HG03175 (cell line): ENCODE data around the gene TADA2B.

Source experiments
- ATAC-seq: cut with Tn5 transposase; IDR thresholded peaks from one replicate; pipeline ENCODE4 v1.9.1; 2021; ENCODE audit warnings: mild to moderate bottlenecking, moderate library complexity; ENCODE audit not compliant: unreplicated experiment

TADA2B gene

DNA sequence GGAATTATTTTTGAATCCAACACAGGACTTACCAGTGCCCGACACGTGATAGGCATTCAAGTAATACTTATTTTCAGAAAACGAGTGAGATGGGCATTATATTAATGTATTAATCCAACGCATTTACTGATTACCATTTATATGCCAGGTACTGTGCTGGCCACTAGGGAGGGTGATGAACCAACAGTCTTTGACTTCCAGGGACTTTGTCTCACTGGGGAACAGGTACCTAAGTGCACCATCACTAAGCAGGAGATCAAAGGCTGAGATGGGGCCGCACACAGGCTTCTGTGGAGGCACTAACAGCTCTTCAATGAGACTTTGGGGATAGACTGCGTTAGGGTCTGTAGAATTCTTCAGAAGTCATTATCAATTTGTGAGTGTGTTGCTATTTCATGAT is 5.7 kb upstream of the TADA2B start:
- no peak for ATAC-seq

DNA sequence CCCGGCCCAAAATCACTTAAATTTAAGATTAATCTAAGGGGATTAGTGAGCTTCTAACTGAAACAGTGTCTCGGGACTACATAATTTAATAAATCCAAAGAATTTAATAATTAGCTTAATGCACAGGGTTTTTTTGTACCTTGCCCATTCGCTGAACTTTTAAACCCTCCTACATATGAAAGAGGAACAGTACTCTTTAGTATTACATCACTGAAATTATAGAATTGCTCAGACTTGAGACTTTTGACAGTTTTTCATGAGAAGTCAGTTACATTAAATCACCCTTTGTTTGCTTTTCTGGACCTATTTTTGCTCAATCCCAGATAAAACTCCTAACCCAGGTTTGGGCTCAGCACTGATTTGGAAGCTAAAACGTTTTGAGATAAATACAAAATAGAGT is 2.4 kb upstream of the TADA2B start:
- ATAC-seq: no peak

DNA sequence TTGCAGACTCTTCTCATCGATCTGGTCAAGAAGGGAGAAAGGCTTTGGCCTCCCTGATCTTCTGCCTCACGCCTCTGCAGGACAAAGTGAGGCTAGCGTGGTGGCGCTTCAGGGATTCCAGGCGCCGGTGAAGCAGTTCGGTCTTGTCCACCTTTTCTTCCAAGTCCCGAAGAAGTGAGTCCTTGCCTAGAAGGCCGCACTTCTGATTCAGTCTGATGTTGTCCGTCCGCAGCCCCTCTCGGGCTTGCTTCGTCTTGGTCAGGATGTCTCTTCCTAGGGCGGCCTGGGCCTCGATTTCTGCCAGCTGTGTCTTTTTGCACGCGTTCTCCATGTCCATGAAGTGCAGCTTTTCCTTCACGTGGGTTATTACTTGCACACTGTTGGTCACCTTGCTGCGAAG is 1.9 kb upstream of the TADA2B start:
- ATAC-seq: no peak

DNA sequence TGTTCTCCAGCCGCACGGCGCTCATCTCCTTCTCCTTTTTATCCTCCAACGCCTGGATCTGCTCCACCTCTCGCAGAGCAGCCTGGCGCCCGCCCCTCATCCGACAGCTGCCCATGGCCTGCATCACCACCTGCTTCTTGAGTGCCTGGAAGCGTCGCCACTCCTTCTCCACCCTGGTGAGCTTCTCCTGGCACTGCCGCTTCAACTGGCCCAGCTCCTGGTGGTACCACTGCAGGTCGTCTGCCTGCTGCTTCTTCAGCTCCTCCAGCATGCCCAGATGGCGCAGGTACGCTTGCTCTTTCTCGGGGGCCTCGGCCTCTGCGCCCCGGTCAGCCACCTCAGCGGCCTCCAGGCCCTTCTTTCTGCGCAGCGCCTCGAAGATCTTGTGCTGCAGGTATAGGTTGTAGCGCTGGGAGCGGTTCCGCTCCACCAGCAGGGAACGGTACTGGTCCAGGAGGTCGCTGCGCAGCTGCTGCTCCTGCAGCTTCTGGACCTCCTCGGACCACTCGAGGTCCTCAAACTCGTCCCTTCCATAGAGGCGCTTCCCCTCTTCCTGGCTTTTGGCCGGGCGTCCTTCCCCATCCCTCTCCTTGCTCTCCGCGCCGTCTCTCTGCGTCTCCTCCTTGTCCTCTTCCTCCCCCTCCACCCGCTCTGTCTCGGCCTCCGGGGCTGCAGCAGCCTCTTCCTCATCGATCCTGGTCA is 1.2 kb upstream of the TADA2B start:
- no peak for ATAC-seq

DNA sequence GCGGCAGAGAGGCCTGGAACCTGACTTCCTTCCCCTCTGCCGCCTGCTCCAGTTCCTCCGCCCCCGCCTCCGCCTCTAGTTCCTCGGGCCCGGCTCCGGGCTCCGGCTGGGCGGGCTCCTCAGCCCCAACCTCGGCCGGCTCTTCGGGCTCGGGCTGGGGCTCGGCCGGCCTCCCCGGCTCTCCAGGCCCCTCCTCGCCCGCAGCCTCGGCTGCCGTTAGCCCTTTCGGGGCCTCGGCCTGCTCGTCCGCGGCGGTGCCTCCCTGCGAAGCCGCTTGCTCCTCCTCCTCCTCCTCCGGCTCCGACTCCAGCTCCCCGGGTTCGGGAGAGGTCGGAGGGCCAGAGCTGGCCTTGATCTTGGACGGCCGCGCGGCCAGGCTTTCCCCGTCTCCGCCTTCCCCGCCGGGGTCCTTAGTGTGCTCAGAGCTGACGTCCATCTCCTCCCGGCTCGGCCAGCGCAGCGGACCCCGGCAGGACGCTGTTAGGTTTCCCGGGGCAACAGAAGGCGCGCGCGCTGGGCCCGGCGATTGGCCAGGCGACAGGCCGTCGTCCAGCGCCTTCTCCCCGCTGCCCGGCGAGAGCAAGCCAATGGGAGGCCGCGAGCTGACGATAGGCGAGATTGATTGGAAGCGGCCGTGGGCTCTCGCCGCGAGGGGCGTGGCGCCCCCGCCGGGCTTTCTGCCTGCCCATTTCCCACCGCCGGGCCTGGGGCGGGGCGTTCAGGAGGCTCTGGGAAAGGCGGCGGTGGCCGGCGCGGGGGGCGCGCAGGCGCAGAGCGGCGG is 479 bp upstream of the TADA2B start:
- peak; percentile 77 for ATAC-seq

DNA sequence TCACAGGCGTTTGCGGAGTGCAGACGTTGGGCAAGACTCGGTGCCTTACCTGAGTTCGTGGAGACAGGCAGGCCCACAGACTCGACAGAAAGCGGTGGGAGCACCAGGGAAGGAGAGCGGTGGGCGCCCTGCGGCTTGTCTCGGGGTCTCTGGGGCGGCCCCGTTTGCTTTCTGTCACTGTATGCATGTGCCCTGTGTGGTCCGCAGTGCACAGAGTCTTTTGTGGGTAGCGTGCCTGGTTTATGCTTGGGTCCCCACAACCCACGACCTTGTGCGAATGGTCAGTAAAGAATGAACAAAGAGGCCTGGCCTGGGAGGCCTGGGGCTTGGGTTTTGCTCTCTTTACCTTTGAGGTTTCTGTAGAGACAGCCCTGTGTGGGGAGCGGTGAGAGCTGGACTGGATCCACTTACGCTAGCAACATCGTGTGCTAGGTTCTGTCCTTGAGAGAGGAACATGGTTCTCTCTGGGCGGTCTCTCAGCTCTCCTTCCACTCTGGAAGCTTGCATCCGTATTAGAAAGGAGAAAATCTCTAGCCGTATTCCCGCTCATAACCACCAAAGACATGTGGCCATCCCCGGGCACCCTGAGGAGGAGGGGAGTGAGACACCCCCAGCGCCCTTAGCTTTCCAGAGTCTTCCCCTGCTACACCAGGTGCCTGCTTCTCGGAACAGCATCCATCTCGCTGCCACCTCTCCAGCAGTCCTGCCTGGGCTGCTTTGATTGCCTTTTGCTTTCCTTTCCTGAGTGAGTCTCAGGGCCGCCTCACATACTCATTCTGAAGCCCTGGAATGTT is 1.2 kb downstream of the TADA2B start:
- ATAC-seq: no peak

DNA sequence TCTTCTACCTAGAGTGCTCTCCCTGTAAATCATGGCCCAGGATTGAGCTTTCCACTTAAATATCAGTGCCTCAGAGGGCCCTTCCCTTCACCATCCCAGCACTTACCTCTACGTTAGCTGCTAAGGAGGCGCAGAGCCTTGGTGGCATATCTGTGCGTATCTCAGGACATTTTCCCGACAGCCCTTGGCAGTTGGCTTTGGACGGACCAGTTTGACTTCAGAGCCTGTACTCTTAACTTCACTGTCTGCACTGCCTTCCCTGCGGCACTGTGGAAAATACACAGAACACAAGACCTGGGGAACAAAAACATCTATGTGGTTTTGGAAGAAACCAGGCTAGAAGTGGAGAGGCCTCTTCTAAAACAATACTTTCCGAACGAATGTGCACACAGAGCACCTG is 2.4 kb downstream of the TADA2B start:
- no peak for ATAC-seq

DNA sequence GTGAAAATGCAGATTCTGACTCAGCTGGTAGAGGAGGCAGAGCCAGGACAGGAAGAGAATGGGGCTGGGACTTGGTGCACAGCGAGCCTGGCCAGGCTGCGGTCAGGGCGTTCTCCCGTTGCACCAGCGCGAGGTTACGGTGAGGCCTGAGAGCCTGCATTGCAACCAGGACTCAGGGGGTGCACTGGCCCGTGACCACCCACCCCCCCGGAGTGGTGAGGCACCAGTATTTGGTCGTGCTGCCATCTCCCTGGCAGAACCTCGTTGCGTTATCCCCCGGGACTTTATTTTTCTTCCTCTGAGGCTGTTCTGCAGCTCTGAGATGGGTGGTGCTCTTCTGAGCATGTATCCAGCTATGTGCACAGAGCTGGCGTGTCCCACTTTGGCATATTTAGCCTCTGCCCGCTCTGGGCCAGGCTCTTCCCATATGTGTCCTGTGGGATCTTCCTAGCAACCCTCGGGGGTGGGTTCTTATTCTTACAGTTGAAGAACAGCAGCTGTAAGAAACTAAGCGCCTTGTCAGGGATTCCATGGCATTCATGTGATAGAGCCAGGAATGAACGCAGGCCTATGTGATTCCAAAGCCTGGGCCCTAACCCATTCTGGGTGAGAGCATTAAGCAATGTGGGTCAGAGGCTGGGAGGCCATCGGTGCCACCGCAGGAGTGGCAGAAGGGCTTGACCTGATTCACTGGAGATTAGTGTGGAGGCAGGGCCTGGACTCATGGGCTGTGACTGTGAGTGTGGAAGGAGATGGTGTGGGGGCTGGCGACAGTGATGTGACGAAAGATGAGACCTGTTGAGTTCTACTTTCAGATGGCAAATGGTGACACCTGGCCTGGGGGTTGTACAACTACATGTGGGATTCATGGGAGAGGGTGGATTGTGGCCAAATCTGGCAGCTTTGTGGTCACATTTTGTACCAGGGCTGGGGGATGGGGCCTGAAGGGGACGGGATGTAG is 3.1 kb downstream of the TADA2B start:
- peak; percentile 31 for ATAC-seq

DNA sequence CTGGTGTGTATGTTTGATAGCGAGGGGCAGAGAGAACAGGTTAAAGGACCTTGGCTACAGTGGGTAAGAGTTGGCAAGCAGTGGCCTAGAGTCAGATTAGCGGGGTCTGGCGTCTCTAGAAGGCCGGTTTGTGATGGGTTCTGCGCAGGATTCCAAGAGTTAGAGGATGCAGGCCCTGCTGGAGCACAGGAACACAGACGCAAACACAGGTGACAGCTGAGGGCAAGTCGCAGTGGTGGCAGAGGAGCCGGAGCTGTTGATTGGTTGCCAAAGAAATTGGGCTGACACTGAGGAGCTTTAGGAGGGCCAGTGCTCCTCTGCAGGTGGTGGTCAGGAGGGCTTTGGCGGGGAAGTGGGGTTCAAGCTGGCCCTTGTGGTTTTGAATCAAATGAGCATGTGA is 3.8 kb downstream of the TADA2B start:
- no peak for ATAC-seq

DNA sequence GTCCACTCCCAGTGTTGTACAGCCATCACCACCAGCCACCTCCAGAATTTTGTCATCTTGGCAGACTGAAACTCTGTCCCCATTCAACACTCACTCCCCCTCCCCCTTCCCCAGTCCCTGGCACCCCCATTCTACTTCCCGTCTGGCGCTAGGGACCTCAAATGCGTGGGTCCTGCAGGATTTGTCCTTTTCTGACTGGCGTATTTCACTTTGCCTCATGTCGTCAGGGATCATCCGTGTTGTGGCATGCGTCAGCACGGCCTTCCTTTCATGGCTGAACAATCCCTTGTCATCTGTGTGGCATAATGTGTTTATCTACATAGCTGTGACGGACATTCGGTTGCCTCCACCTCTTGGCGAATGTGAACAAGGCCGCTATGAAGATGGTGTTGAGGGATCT is 5.5 kb downstream of the TADA2B start:
- ATAC-seq: no peak

DNA sequence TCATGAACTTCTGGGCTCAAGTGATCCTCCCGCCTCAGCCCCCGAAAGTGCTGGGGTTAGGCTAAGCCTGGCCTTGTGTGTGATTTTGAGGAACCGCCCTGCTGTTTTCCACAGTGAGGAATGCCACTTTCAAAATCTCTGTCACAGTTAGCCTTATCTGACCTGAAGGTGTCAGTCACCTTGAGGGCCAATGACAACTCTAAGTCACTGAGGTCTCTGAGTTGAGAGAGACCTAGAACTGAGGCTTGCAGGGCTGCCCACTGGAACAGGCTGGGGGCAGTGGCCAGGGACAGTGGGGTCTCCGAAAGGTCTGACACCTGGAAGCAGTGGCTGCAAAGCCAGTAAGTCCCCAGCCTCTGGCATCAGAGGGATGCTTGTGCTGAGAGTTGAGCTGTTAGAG is 6.1 kb downstream of the TADA2B start:
- no peak for ATAC-seq

DNA sequence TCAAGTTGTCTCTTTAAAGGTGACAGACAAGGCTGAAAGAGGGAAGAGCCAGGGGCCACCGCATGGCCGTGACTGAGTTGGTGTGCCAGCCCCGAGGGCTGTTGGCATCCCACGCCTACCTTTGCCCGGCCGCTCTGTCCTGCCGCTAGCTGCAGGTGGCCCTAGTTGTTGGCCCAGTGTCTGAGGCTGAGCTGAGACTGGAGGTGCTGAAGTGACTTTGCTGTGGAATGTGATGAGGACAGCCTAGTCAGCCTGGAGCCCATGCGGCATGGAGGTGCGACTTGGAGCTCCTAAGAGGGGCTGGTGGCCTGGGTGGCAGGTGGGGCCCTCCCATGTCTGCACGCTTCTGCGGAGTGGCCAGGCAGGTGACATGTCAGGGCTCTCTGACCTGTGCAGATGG is 6.6 kb downstream of the TADA2B start:
- ATAC-seq: no peak

DNA sequence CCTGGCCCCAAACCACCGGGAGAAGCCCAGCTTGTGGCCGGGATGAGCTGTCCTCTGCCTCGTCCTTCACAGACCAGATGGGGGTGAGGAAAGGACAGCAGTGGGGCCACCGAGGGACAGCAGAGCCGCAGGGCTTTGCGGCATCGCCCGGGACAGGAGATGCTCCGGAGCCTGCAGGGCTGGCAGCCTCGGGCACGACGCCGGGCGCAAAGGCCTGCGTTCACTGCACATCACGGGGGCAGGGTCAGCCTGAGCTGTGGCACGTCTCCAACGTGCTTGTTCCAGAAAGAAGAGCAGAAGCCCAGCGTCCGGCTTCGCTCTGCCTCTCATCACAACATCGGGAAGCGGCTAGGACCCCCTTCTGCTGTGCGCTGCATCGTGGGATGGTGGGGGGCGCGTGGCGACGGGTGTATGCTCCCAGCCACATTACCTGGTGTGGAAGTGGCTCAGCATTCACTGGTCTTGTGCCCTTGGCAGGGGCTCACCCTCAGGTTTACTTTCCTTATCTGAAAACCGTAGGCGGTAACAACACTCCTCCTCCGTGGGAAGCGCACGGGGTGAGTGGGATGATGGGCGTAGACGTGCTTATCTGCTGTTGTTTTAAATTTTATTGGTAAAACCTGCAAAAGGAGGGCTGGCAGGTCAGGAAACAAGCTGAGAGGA is 7.4 kb downstream of the TADA2B start:
- no peak for ATAC-seq

DNA sequence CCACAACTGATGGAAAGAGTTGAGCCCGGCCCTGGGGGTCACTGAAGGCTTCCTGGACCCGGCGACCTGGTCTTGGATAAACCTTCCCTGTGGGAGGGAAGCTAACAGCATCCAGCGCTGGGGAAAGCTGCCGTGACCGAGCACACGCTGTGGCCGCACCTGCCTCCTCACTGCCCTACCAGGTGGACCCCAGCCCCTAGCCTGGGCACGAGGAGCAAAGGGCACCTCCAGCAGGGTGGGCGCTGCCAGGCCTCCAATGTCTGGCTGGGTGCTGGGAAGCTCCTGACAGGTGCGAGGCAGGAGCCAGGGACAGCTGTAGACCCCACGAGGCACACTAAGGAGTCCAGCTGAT is 7.9 kb downstream of the TADA2B start:
- ATAC-seq: no peak

DNA sequence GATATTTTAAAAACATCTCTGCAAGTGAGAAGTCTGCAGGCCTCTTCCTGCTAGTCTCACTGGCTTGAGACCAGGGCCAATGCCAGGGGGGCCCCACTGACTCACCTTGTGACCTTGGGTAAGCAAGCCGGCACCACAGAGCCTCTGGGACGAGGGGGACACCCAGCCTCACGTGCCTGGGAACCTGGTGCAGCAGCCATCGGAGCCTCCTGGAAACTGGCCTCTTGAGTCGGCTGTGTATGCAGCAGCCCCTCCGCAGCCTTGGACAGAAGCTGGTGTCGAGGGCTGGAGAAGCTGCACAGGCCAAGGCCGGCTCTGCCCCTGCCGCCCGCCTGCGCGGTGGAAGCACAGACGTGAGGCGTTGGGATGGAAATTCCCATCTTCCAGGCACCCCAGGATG is 8.7 kb downstream of the TADA2B start:
- no peak for ATAC-seq

DNA sequence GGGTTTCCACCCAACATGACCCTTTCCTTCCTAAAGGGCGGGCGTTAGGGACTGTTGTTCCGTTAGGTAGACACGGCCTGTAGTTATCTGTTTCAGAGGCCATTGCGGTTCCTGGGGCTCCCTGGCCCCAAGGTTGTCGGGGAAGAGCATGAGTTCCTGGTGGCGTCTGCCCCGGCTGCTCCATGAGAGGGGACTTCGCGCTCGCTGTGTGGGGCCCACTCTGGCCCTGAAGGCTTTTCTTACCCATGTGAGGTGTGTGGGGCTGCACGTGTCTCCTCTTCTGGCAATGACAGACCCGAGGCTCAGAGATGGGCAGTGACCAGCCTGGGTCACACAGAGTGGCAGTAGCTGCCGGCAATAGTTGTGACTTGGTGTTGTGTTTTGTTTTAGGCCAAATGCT is 9.1 kb downstream of the TADA2B start:
- ATAC-seq: no peak

DNA sequence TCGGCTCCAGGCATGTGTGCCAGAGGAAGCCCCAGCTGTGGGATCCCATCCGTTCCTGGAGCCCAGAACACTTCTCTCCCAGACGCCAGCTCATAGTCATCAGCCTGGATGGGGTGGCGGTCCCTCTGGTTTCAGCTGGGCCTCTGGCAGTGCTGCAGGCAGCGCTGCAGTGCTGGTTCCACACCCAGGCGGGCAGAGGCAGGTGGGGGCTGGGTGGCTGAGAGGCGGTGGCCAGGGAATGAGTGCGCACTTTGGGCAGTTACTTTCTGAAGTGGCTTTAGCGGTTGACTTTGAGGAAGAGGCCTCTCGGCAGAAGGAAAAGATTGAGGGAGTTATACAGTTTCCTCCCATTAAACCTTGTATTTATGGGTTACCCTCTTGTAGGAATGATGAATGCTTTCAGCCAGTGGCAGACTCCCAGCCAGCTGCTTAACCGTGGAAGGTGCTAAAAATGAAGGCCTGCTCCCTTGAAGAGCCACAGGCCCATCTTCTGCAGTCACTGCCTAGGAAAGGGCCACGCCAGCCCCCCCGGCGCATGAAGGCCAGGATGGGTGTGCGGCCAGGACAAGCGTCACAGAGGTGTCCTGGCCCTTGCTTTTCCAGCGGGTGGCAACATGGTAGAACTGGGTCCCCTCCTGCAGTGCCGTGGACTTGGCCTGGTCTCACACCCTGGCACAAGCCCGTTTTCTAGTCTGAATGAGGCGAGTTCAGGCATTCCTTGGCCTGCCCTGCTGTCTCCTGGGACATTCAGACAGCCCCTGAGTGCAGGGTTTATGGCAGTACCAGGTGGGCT is 9.9 kb downstream of the TADA2B start:
- ATAC-seq: no peak

DNA sequence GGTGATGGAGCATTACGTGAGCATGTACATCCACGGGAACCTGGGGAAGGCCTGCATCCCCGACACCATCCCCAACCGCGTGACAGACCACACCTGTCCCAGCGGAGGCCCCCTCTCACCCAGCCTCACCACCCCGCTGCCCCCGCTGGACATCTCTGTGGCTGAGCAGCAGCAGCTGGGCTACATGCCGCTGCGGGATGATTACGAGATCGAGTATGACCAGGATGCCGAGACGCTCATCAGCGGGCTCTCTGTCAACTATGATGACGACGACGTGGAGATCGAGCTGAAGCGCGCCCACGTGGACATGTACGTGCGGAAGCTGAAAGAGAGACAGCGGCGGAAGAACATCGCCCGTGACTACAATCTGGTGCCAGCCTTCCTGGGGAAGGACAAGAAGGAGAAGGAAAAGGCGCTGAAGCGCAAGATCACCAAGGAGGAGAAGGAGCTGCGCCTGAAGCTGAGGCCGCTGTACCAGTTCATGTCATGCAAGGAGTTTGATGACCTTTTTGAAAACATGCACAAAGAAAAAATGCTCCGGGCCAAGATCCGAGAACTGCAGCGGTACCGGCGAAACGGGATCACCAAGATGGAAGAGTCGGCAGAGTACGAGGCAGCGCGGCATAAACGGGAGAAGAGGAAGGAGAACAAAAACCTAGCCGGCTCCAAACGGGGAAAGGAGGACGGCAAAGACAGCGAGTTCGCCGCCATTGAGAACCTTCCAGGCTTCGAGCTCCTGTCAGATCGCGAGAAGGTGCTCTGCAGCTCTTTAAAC is 11.1 kb downstream of the TADA2B start:
- ATAC-seq: no peak
